Activated CD8-positive, alpha-beta memory T cell treated with anti-CD3 and anti-CD28 coated beads for 4 hours (primary cell): ENCODE results near the gene MME.

Experiments used
- DNase-seq, 2 donors: peaks; one replicate each; pipeline ENCODE4 v3.0.0-alpha.2; 2020; ENCODE audit warnings: low read depth in 2 of 2

MME gene

GRCh38 chr3:155147588-155147987 lies 67.5 kb downstream of the MME start:
- no peak for DNase-seq

- DNase-seq, result no peak
Observed at GRCh38 chr3:155149494-155149893, 69.4 kb downstream of the MME start.

GRCh38 chr3:155153242-155154186 lies 73.4 kb downstream of the MME start:
- DNase-seq, result no peak

GRCh38 chr3:155154255-155154654 lies 74.1 kb downstream of the MME start:
- DNase-seq, result no peak

GRCh38 chr3:155158346-155159037 lies 78.4 kb downstream of the MME start:
- no peak for DNase-seq

- no peak for DNase-seq
Observed at GRCh38 chr3:155159301-155159700, 79.2 kb downstream of the MME start.

GRCh38 chr3:155161640-155162292 lies 81.6 kb downstream of the MME start:
- DNase-seq, result no peak

GRCh38 chr3:155164306-155164705 lies 84.2 kb downstream of the MME start:
- no peak for DNase-seq

GRCh38 chr3:155166441-155166840 lies 86.3 kb downstream of the MME start:
- no peak for DNase-seq

GRCh38 chr3:155169197-155169596 lies 89.1 kb downstream of the MME start:
- DNase-seq, result no peak

GRCh38 chr3:155173771-155174170 lies 93.7 kb downstream of the MME start:
- DNase-seq, result no peak

- DNase-seq, result no peak
Observed at GRCh38 chr3:155178810-155179436, 98.8 kb downstream of the MME start.

GRCh38 chr3:155179437-155179827 lies 99.3 kb downstream of the MME start:
- DNase-seq, result no peak

- no peak for DNase-seq
Observed at GRCh38 chr3:155179966-155180757, 100.0 kb downstream of the MME start.

- no peak for DNase-seq
Observed at GRCh38 chr3:155182467-155182866, 102.3 kb downstream of the MME start.

- no peak for DNase-seq
Observed at GRCh38 chr3:155184011-155184410, 103.9 kb downstream of the MME start.

GRCh38 chr3:155185631-155186071 lies 105.5 kb downstream of the MME start:
- no peak for DNase-seq

GRCh38 chr3:155188031-155188430 lies 107.9 kb downstream of the MME start:
- DNase-seq, result no peak

GRCh38 chr3:155189478-155189877 lies 109.4 kb downstream of the MME start:
- no peak for DNase-seq

- DNase-seq, result no peak
Observed at GRCh38 chr3:155190691-155191090, 110.6 kb downstream of the MME start.
